SU-DHL-6 (cell line): ENCODE data around the gene OR2M5.

Experiments used
- H2AFZ ChIP-seq: fragments of 200-600 bp; sonication (generic); 2 replicates; pipeline ENCODE4 v1.6.1; 2014; ENCODE audit warnings: low read depth, mild to moderate bottlenecking, moderate library complexity, mixed read lengths, antibody characterized with exemption, low read length; ENCODE audit not compliant: severe bottlenecking
- H3F3A ChIP-seq: fragments of 200-600 bp; shearing (Covaris generic); 2 replicates; pipeline ENCODE4 v1.6.0; 2016; ENCODE audit warnings: antibody characterized with exemption, mild to moderate bottlenecking; ENCODE audit not compliant: insufficient read depth
- H3K27ac ChIP-seq: fragments of 200-600 bp; sonication (generic); 2 replicates; pipeline ENCODE4 v1.5.1; 2016; ENCODE audit warnings: low read depth, mild to moderate bottlenecking, low read length, moderate library complexity, mixed read lengths
- H3K27me3 ChIP-seq: fragments of 200-600 bp; sonication (generic), shearing (Covaris generic); 2 replicates; pipeline ENCODE4 v1.6.0; 2014; ENCODE audit warnings: mild to moderate bottlenecking, low read length
- H3K36me3 ChIP-seq: fragments of 200-600 bp; sonication (generic); 2 replicates; pipeline ENCODE4 v1.6.1; 2014; ENCODE audit warnings: mild to moderate bottlenecking, low read length, mixed read lengths
- H3K4me2 ChIP-seq: fragments of 300-600, 200-600 bp; shearing (Covaris generic), sonication (generic); 2 replicates; pipeline ENCODE4 v1.6.0; 2014; ENCODE audit warnings: low read length, low read depth, mild to moderate bottlenecking; ENCODE audit not compliant: poor library complexity, severe bottlenecking
- H3K4me3 ChIP-seq: fragments of 200-600 bp; sonication (generic); 2 replicates; pipeline ENCODE4 v1.5.1; 2014; ENCODE audit warnings: antibody characterized with exemption, low read length, mild to moderate bottlenecking, mixed read lengths; ENCODE audit not compliant: insufficient read depth, poor library complexity, severe bottlenecking
- H3K79me2 ChIP-seq: fragments of 200-600 bp; sonication (generic); 2 replicates; pipeline ENCODE4 v1.6.1; 2014; ENCODE audit warnings: mild to moderate bottlenecking, low read length, moderate library complexity; ENCODE audit not compliant: insufficient read depth
- H3K9ac ChIP-seq: fragments of 200-600 bp; sonication (generic); 2 replicates; pipeline ENCODE4 v1.7.0; 2014; ENCODE audit warnings: mild to moderate bottlenecking, low read length
- H3K9me2 ChIP-seq: fragments of 200-600 bp; sonication (generic); replicated peaks from 2 replicates; pipeline ENCODE4 v1.6.1; 2014; ENCODE audit warnings: low read length; ENCODE audit not compliant: insufficient read depth
- H3K9me3 ChIP-seq: fragments of 200-600 bp; sonication (generic); 2 replicates; pipeline ENCODE4 v1.6.1; 2014; ENCODE audit warnings: low read length, mixed read lengths; ENCODE audit not compliant: insufficient read depth
- H4K20me1 ChIP-seq: fragments of 200-600 bp; sonication (generic); 2 replicates; pipeline ENCODE4 v1.6.1; 2014; ENCODE audit warnings: low read depth, mild to moderate bottlenecking, antibody characterized with exemption, low read length, moderate library complexity, mixed read lengths
- CTCF ChIP-seq: fragments of 200-600 bp; sonication (generic); IDR thresholded peaks from one replicate; pipeline ENCODE4 v1.5.1; 2017; ENCODE audit warnings: antibody characterized with exemption, mild to moderate bottlenecking, low read length, moderate library complexity; ENCODE audit not compliant: insufficient read depth, poor library complexity, severe bottlenecking
- EZH2phosphoT487 ChIP-seq: fragments of 200-600 bp; sonication (generic), shearing (Covaris generic); conservative IDR thresholded peaks from 2 replicates; pipeline ENCODE4 v1.6.1; 2018; ENCODE audit warnings: mild to moderate bottlenecking, antibody characterized with exemption, low read length, moderate library complexity, mixed read lengths

OR2M5 gene

GRCh38 chr1:248174521-248174920 is 29.6 kb downstream of the OR2M5 start, which contains the start of gene OR2M2:
OR2M2 (plus strand) TSS chr1:248174821; CDS start chr1:248179986, 5,165 bp downstream.
- Histone ChIP-seq H3F3A (no peaks in the 10 kb centered on the region), H3K27me3 (no peaks in the 10 kb centered on the region)

GRCh38 chr1:248183996-248184395 is 39.0 kb downstream of the OR2M5 start:
- Histone ChIP-seq H3K27me3 (no peaks in the 10 kb centered on the region), H2AFZ (no peak overlapping the region), H3K9ac (no peak overlapping the region), H3K79me2 (no peaks in the 10 kb centered on the region), H3K9me3 (no peaks in the 10 kb centered on the region), H3K9me2 (no peaks in the 10 kb centered on the region), H3K4me3 (no peak overlapping the region), H3K36me3 (no peaks in the 10 kb centered on the region), H3K27ac (no peak overlapping the region), H3K4me2 (no peak overlapping the region), H3F3A (no peaks in the 10 kb centered on the region), H4K20me1 (no peaks in the 10 kb centered on the region)
- TF ChIP-seq CTCF (no peak), EZH2phosphoT487 (no peak)

More at GRCh38 chr1:248174521-248174920, 29.6 kb downstream of the OR2M5 start, which contains the start of gene OR2M2:
- Histone ChIP-seq H2AFZ (no peak within 1 kb of the TSS), H3K4me2 (no peak within 1 kb of the TSS), H3K9ac (no peak within 1 kb of the TSS), H3K9me3 (no peaks in the 10 kb centered on the region), H3K79me2 (no peaks in the 10 kb centered on the region), H4K20me1 (no peaks in the 10 kb centered on the region), H3K9me2 (no peaks in the 10 kb centered on the region), H3K27ac (no peak within 1 kb of the TSS), H3K4me3 (no peak within 1 kb of the TSS), H3K36me3 (no peaks in the 10 kb centered on the region)
- no peak for TF ChIP-seq EZH2phosphoT487
- TF ChIP-seq CTCF: no peak

GRCh38 chr1:248187363-248187762 is 42.4 kb downstream of the OR2M5 start:
- TF ChIP-seq EZH2phosphoT487 (no peak), CTCF (no peak)
- Histone ChIP-seq H3K4me2 (no peak overlapping the region), H3K9me2 (no peaks in the 10 kb centered on the region), H3K27me3 (no peaks in the 10 kb centered on the region), H2AFZ (no peak overlapping the region), H3K79me2 (no peaks in the 10 kb centered on the region), H3K4me3 (no peak overlapping the region), H4K20me1 (no peaks in the 10 kb centered on the region), H3K27ac (no peak overlapping the region), H3K9me3 (no peaks in the 10 kb centered on the region), H3K36me3 (no peaks in the 10 kb centered on the region), H3F3A (no peaks in the 10 kb centered on the region), H3K9ac (no peak overlapping the region)

- H3K9me2 ChIP-seq: no peaks in the 10 kb centered on the region
- H4K20me1 ChIP-seq: no peaks in the 10 kb centered on the region
- H3K9ac ChIP-seq: no peak overlapping the region
- TF ChIP-seq EZH2phosphoT487: no peak
- no peak for TF ChIP-seq CTCF
- H2AFZ ChIP-seq: no peak overlapping the region
- H3K27ac ChIP-seq: no peak overlapping the region
- H3K27me3 ChIP-seq: no peaks in the 10 kb centered on the region
- no peak overlapping the region for H3K4me2 ChIP-seq
- H3F3A ChIP-seq: no peaks in the 10 kb centered on the region
- H3K9me3 ChIP-seq: no peaks in the 10 kb centered on the region
- H3K36me3 ChIP-seq: no peaks in the 10 kb centered on the region
- no peak overlapping the region for H3K4me3 ChIP-seq
- no peaks in the 10 kb centered on the region for H3K79me2 ChIP-seq
Observed at GRCh38 chr1:248189026-248189425, 44.1 kb downstream of the OR2M5 start.
